ENCODE measurements around the gene YPEL5.

Gene YPEL5

GRCh38 chr2:30208453-30208852 is 61.6 kb downstream of the YPEL5 start:
- peak; percentile 74 for DNase-seq

GRCh38 chr2:30209227-30209626 is 62.4 kb downstream of the YPEL5 start:
- no peak for DNase-seq

Data from fibroblast of skin of right biceps (primary cell).